ENCODE data around the gene WDR35.

Gene WDR35

DNA sequence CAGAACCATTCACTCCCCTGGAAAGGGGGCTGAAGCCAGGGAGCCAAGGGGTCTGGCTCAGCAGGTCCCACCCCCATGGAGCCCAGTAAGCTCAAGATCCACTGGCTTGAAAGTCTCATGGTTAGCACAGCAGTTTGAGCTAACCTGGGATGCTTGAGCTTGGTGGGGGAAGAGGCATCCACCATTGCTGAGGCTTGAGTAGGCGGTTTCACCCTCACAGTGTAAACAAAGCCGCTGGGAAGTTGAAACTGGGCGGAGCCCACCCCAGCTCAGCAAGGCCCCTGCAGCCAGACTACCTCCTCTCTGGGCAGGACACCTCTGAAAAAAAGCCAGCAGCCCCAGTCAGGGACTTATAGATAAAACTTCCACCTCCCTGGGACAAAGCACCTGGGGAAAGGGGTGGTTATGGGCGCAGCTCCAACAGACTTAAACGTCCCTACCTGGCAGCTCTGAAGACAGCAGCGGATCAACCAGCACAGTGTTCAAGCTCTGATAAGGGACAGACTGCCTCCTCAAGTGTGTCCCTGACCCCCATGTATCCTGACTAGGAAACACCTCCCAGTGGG, 73.4 kb downstream of the WDR35 start:
- Histone ChIP-seq H3K27ac (no peak overlapping the region), H3K27me3 (no peaks in the 10 kb centered on the region), H3K4me1 (ENCODE audit: control insufficient read depth in 1 of 2, insufficient read depth in 1 of 2, low read depth in 1 of 2, low read length in 1 of 2) (no peaks in the 10 kb centered on the region), H3K9me3 (no peaks in the 10 kb centered on the region), H3K36me3 (no peaks in the 10 kb centered on the region), H3K4me3 (ENCODE audit: low read depth in 1 of 2, low read length in 1 of 2) (no peak overlapping the region)
- TF ChIP-seq CTCF (IDR thresholded peaks at IDR 0.05), result no peak

GRCh38 chr2:19914266-19914975, 75.5 kb downstream of the WDR35 start:
- Histone ChIP-seq H3K9me3 (no peaks in the 10 kb centered on the region), H3K27ac (no peak overlapping the region), H3K4me3 (ENCODE audit: low read depth in 1 of 2, low read length in 1 of 2) (no peak overlapping the region), H3K36me3 (no peaks in the 10 kb centered on the region), H3K4me1 (ENCODE audit: control insufficient read depth in 1 of 2, insufficient read depth in 1 of 2, low read depth in 1 of 2, low read length in 1 of 2) (no peaks in the 10 kb centered on the region), H3K27me3 (no peaks in the 10 kb centered on the region)
- no peak for TF ChIP-seq CTCF (IDR thresholded peaks at IDR 0.05)

- no peaks in the 10 kb centered on the region for H3K36me3 ChIP-seq
- no peaks in the 10 kb centered on the region for H3K9me3 ChIP-seq
- no peak overlapping the region for H3K27ac ChIP-seq
- no peak for TF ChIP-seq CTCF (IDR thresholded peaks at IDR 0.05)
- no peaks in the 10 kb centered on the region for H3K4me1 ChIP-seq (ENCODE audit: control insufficient read depth in 1 of 2, insufficient read depth in 1 of 2, low read depth in 1 of 2, low read length in 1 of 2)
- no peak overlapping the region for H3K4me3 ChIP-seq (ENCODE audit: low read depth in 1 of 2, low read length in 1 of 2)
- peaks cover 19% of the 10 kb centered on the region for H3K27me3 ChIP-seq
Observed at GRCh38 chr2:19911808-19912509, 77.9 kb downstream of the WDR35 start.

GRCh38 chr2:19902216-19902740, 87.6 kb downstream of the WDR35 start:
- H3K4me1 ChIP-seq (ENCODE audit: control insufficient read depth in 1 of 2, insufficient read depth in 1 of 2, low read depth in 1 of 2, low read length in 1 of 2), result peaks cover 43 to 44% of the 10 kb centered on the region in 2 experiments
- no peaks in the 10 kb centered on the region for H3K36me3 ChIP-seq
- H3K27ac ChIP-seq, result peak overlapping the region; percentile 94
- peak overlapping the region; percentile 72 to 84 for H3K4me3 ChIP-seq (ENCODE audit: low read depth in 1 of 2, low read length in 1 of 2)
- H3K9me3 ChIP-seq, result no peaks in the 10 kb centered on the region
- no peak for TF ChIP-seq CTCF (IDR thresholded peaks at IDR 0.05)
- H3K27me3 ChIP-seq, result peaks cover 27% of the 10 kb centered on the region

DNA sequence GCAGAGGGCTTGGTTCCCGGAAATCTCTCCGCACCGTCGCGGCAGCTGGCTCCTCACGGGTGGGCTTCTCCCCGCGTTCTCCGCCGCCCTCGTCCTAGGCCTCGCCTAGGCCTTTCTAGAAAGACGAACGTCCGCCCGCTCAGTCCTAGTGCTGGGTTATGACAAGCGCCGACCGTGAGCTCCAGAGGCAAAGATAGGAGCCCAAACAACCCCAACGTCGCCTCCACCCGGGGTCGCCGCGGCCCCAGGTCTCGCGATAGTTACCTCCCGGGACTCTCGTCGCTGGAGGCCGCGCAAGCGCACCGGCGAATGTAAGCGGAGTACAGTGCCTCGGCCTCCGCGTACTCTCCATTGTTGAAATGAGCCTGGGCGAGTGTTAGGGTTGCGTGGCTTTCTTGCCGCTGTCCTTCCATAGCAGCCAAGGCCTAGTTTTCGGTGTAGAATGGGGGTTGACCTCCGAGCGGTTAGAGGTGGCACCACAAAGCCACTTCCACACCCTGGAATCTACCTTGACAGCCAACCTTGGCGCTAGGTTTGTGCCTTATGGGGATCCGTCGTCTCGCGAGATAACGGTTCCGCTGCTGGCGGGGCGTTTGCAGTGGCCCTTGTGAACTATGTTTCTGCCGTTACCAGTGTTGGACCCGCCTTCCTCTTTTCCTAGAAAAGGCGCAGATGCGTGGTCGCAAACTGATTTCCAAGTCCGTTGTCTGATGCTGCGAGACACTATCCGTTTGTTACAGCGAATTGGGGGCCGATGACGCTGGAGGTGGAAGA, 88.3 kb downstream of the WDR35 start, which contains the start of gene TTC32:
Gene TTC32 (minus strand): TSS at position 542 of the 774 bp plus-strand sequence. CDS start 129 bp downstream, at position 413.
- Histone ChIP-seq H3K27me3 (peaks cover 21% of the 10 kb centered on the region), H3K9me3 (no peaks in the 10 kb centered on the region), H3K4me1 (ENCODE audit: control insufficient read depth in 1 of 2, insufficient read depth in 1 of 2, low read depth in 1 of 2, low read length in 1 of 2) (peaks cover 43 to 45% of the 10 kb centered on the region in 2 experiments), H3K4me3 (ENCODE audit: low read depth in 1 of 2, low read length in 1 of 2) (peak within 1 kb of the TSS; percentile 72 to 84), H3K27ac (peak within 1 kb of the TSS; percentile 94), H3K36me3 (no peaks in the 10 kb centered on the region)
- peak; percentile 26 for TF ChIP-seq CTCF (IDR thresholded peaks at IDR 0.05)
